NOMO-1 treated with DMSO at 0.1 percent for 48 hours (cell line): Measurements from ENCODE around the gene TKT.

Experiments used
- DNase-seq: peaks from one replicate; lab custom pipeline; 2025; ENCODE audit not compliant: unreplicated experiment; lab: John Stamatoyannopoulos, UW

Gene TKT

GRCh38 chr3:53182764-53183355, 73.0 kb downstream of the TKT start:
- DNase-seq = no peak

- DNase-seq = no peak
Measured at GRCh38 chr3:53181528-53181927, 74.3 kb downstream of the TKT start.

GRCh38 chr3:53181024-53181371, 74.8 kb downstream of the TKT start:
- DNase-seq = no peak

GRCh38 chr3:53180305-53181023, 75.4 kb downstream of the TKT start:
- DNase-seq = peak; percentile 82

- no peak for DNase-seq
Measured at GRCh38 chr3:53179580-53179979, 76.2 kb downstream of the TKT start.

- no peak for DNase-seq
Measured at GRCh38 chr3:53178246-53178645, 77.6 kb downstream of the TKT start.

GRCh38 chr3:53175613-53176540, 79.9 kb downstream of the TKT start:
- no peak for DNase-seq
